ENCODE measurements around the gene ADIPOQ. TPM values are rescaled to one million over a fixed set of nuclear protein-coding genes. Genes with fewer than 3 reads are reported as not detected.

ADIPOQ gene
- total RNA-seq (2022; extraction: Qiagen RNA extraction), result not detected in 5 replicates

DNA sequence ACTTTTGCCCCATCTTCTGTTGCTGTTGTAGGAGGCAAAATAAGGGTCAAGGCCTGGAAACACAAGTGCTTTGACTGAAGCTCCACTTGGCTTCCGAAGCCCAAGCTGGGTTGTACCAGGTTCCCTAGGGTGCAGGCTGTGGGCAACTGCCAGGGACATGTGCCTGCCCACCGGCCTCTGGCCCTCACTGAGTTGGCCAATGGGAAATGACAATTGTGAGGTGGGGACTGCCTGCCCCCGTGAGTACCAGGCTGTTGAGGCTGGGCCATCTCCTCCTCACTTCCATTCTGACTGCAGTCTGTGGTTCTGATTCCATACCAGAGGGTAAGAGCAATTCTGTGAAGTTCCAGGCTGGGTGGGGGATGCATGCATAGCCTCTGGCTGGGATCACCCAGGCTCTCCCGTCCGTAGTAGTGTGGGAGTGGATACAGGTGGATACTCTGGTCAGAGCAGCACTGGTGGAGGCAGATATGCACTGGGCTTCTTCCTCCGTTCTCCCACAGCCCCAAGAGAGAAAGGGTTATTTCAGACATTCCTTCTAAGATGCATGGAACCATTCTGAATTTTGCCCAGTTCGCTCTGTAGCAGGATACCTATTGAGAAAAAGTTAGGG, at the start of gene ADIPOQ:
Gene ADIPOQ (plus strand): TSS at position 285 of the 613 bp plus-strand sequence. CDS start 10,349 bp downstream, outside the sequence.

DNA sequence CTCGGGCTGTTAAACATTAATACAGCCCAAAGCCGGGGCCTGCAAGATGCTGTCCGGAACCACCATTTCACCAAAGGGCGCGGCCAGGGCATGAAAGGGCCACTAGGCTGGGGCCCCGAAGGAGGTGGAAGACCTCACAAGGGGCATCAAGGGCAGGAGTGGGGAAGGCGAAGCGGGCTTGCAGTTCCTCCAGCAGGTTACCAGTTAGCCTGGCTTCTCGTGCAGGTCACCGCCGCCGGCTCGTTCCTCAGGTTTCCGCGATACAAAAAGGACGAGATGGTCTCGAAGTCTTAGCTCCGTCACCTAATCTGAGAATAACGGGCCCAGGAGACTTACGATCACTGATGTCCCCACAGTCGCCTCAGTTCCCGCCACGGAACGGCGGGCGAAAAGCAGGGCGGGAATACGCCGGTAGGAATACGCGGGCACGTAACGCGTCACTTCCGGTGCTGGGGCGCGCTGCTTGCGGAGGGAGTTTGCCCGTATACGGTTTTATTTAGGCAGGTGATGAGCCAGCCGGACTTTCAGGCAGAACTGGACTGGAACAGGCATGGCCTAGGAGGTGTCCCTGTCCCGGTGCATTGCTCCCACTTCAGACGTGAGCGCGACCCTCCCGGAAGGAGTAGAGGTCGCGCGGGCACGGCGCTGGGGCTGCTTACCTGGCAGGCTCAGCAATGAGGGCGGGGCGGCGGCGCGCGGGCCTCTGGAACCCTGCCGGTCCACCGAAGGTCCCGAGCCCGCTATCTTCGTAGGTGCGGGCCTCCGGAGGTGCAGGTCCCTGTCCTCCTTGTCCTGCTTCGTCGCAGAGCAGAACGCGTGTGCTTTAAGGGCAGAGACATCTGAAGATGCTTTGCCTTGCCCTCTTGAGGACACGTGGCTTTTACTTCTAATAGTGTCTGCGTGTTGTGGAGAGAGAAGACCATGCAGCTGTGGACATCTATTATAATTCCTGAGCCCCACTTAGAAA, 36.1 kb upstream of the ADIPOQ start, which contains the start of gene RFC4:
Gene RFC4 (minus strand): TSS at position 394 of the 967 bp plus-strand sequence. CDS start 1,769 bp downstream, outside the sequence.

Other genes with a start within 250 kb of the ADIPOQ start
- gene AHSG, start 229.7 kb upstream of the ADIPOQ start, total RNA-seq (2022; extraction: Qiagen RNA extraction), result 0.06 to 0.09 TPM (median 0.06 TPM) in 3 of 5 replicates, not detected in the others
- gene FETUB, start 202.3 kb upstream of the ADIPOQ start, total RNA-seq (2022; extraction: Qiagen RNA extraction), result 0.13 to 0.38 TPM (median 0.23 TPM) in 5 replicates
- not detected in 5 replicates for gene HRG, start 176.7 kb upstream of the ADIPOQ start, total RNA-seq (2022; extraction: Qiagen RNA extraction)
- 0.07 TPM in 1 of 5 replicates, not detected in the others for gene KNG1, start 125.4 kb upstream of the ADIPOQ start, total RNA-seq (2022; extraction: Qiagen RNA extraction)
- 122 to 152 TPM (median 133 TPM) in 5 replicates for gene EIF4A2, start 59.1 kb upstream of the ADIPOQ start, total RNA-seq (2022; extraction: Qiagen RNA extraction)
- gene RFC4, start 36.2 kb upstream of the ADIPOQ start, total RNA-seq (2022; extraction: Qiagen RNA extraction), result 40.7 to 64.0 TPM (median 42.8 TPM) in 5 replicates
- 3.1 to 4.1 TPM (median 3.8 TPM) in 5 replicates for gene ST6GAL1, start 87.8 kb downstream of the ADIPOQ start, total RNA-seq (2022; extraction: Qiagen RNA extraction)

Data from A549 treated with dexamethasone at 1 μM for 4 hours (cell line).